GM19452 (cell line): ENCODE measurements around the gene PAPOLA.

Experiments
- ATAC-seq: cut with Tn5 transposase; IDR thresholded peaks from one replicate; pipeline ENCODE4 v1.9.1; 2021; ENCODE audit not compliant: unreplicated experiment

Gene PAPOLA

GRCh38 chr14:96584907-96585671 lies 82.9 kb downstream of the PAPOLA start:
- no peak for ATAC-seq

- ATAC-seq = no peak
Observed at GRCh38 chr14:96585672-96586013, 83.5 kb downstream of the PAPOLA start.

- ATAC-seq = no peak
Observed at GRCh38 chr14:96586056-96586455, 83.9 kb downstream of the PAPOLA start.

GRCh38 chr14:96586921-96587822 lies 85.0 kb downstream of the PAPOLA start:
- ATAC-seq = no peak

GRCh38 chr14:96587823-96588385 lies 85.7 kb downstream of the PAPOLA start:
- ATAC-seq = no peak

- no peak for ATAC-seq
Observed at GRCh38 chr14:96588410-96589257, 86.5 kb downstream of the PAPOLA start.

- no peak for ATAC-seq
Observed at GRCh38 chr14:96589577-96589976, 87.4 kb downstream of the PAPOLA start.

GRCh38 chr14:96590190-96590864 lies 88.1 kb downstream of the PAPOLA start:
- ATAC-seq = no peak

- peak; percentile 56 for ATAC-seq
Observed at GRCh38 chr14:96592591-96593386, 90.6 kb downstream of the PAPOLA start.

GRCh38 chr14:96594961-96595360 lies 92.8 kb downstream of the PAPOLA start:
- ATAC-seq = no peak

- ATAC-seq = no peak
Observed at GRCh38 chr14:96597680-96598079, 95.5 kb downstream of the PAPOLA start.

GRCh38 chr14:96598332-96598928 lies 96.2 kb downstream of the PAPOLA start:
- no peak for ATAC-seq

GRCh38 chr14:96599076-96599475 lies 96.9 kb downstream of the PAPOLA start:
- ATAC-seq = no peak

- ATAC-seq = no peak
Observed at GRCh38 chr14:96602186-96602585, 100.0 kb downstream of the PAPOLA start.

- no peak for ATAC-seq
Observed at GRCh38 chr14:96603350-96604255, 101.4 kb downstream of the PAPOLA start.

GRCh38 chr14:96614481-96614881 lies 112.3 kb downstream of the PAPOLA start:
- no peak for ATAC-seq

GRCh38 chr14:96616161-96616721 lies 114.1 kb downstream of the PAPOLA start:
- no peak for ATAC-seq
